Astrocyte (in vitro differentiated cells and primary cell): Measurements from ENCODE around the gene CELSR3. TPM values are rescaled to one million over a fixed set of nuclear protein-coding genes. Genes with fewer than 3 reads are reported as not detected.

ENCODE experiments used
- DNase-seq: peaks from one replicate; pipeline ENCODE4 v3.0.0-alpha.2; 2010; ENCODE audit warnings: low read depth
- FAIRE-seq: peaks from 2 replicates; lab custom pipeline; 2011; peaks lifted over from hg19 to GRCh38; lab: Jason Lieb, UNC
- H2AFZ ChIP-seq: 2 replicates; pipeline ENCODE4 v1.6.0; 2012; ENCODE audit warnings: low read depth, low read length, inconsistent platforms
- H3K27ac ChIP-seq: 2 replicates; pipeline ENCODE4 v1.5.1; 2011; ENCODE audit warnings: low read depth, low read length, inconsistent platforms
- H3K27me3 ChIP-seq: 2 replicates; pipeline ENCODE4 v1.6.0; 2011; ENCODE audit warnings: low read length, inconsistent platforms; ENCODE audit not compliant: insufficient read depth
- H3K36me3 ChIP-seq: 2 replicates; pipeline ENCODE4 v1.5.1; 2011; ENCODE audit warnings: low read length, inconsistent platforms; ENCODE audit not compliant: insufficient read depth
- H3K4me1 ChIP-seq: 2 replicates; pipeline ENCODE4 v1.5.1; 2011; ENCODE audit warnings: low read length, inconsistent platforms; ENCODE audit not compliant: insufficient read depth
- H3K4me2 ChIP-seq: 2 replicates; pipeline ENCODE4 v1.6.0; 2012; ENCODE audit warnings: low read length, inconsistent platforms
- H3K4me3 ChIP-seq: 2 replicates; pipeline ENCODE4 v1.5.1; 2011; ENCODE audit warnings: low read depth, mild to moderate bottlenecking, low read length, inconsistent platforms; ENCODE audit not compliant: insufficient read depth
- H3K79me2 ChIP-seq: 2 replicates; pipeline ENCODE4 v1.6.0; 2012; ENCODE audit warnings: mild to moderate bottlenecking, low read length, inconsistent platforms; ENCODE audit not compliant: insufficient read depth
- H3K9ac ChIP-seq: 2 replicates; pipeline ENCODE4 v1.6.0; 2012; ENCODE audit warnings: mild to moderate bottlenecking, low read length, inconsistent platforms
- H3K9me3 ChIP-seq: 2 replicates; pipeline ENCODE4 v1.5.1; 2012; ENCODE audit warnings: low read depth, mild to moderate bottlenecking, low read length, inconsistent platforms; ENCODE audit not compliant: insufficient read depth
- H4K20me1 ChIP-seq: 2 replicates; pipeline ENCODE4 v1.6.0; 2012; ENCODE audit warnings: low read length, inconsistent platforms; ENCODE audit not compliant: insufficient read depth
- H3K27ac Mint-ChIP-seq: one replicate; pipeline ENCODE4 v1.8.0; 2021; ENCODE audit warnings: mild to moderate bottlenecking, mixed read lengths; ENCODE audit not compliant: unreplicated experiment
- H3K27me3 Mint-ChIP-seq: one replicate; pipeline ENCODE4 v1.8.0; 2021; ENCODE audit warnings: low read depth, mixed read lengths; ENCODE audit not compliant: unreplicated experiment
- H3K36me3 Mint-ChIP-seq: one replicate; pipeline ENCODE4 v1.8.0; 2021; ENCODE audit warnings: low read depth, mixed read lengths; ENCODE audit not compliant: unreplicated experiment
- H3K4me1 Mint-ChIP-seq: one replicate; pipeline ENCODE4 v1.8.0; 2021; ENCODE audit warnings: low read depth, mixed read lengths; ENCODE audit not compliant: unreplicated experiment
- H3K4me3 Mint-ChIP-seq: one replicate; pipeline ENCODE4 v1.8.0; 2021; ENCODE audit warnings: mild to moderate bottlenecking, moderate library complexity, mixed read lengths; ENCODE audit not compliant: unreplicated experiment
- H3K9me3 Mint-ChIP-seq: one replicate; pipeline ENCODE4 v1.8.0; 2021; ENCODE audit warnings: mild to moderate bottlenecking, mixed read lengths; ENCODE audit not compliant: unreplicated experiment
- EZH2 ChIP-seq: IDR thresholded peaks from 2 replicates; pipeline ENCODE4 v1.6.1; 2012; ENCODE audit warnings: mild to moderate bottlenecking, low read length, inconsistent platforms; ENCODE audit not compliant: insufficient read depth
- total RNA-seq: library from RNA; stranded (reverse); gene quantifications from 2 replicates; pipeline ENCODE4 v1.2.1, GENCODE V29; 2021
- TF ChIP-seq, protein P1 (sequence below): IDR thresholded peaks from 2 replicates; pipeline ENCODE4 v1.5.1; 2011; ENCODE audit warnings: low read depth, mild to moderate bottlenecking, inconsistent platforms, low read length, moderate library complexity; ENCODE audit not compliant: insufficient read depth

The CELSR3 gene
- total RNA-seq, 1 donor from 2014 or later, result 8.6 TPM

DNA sequence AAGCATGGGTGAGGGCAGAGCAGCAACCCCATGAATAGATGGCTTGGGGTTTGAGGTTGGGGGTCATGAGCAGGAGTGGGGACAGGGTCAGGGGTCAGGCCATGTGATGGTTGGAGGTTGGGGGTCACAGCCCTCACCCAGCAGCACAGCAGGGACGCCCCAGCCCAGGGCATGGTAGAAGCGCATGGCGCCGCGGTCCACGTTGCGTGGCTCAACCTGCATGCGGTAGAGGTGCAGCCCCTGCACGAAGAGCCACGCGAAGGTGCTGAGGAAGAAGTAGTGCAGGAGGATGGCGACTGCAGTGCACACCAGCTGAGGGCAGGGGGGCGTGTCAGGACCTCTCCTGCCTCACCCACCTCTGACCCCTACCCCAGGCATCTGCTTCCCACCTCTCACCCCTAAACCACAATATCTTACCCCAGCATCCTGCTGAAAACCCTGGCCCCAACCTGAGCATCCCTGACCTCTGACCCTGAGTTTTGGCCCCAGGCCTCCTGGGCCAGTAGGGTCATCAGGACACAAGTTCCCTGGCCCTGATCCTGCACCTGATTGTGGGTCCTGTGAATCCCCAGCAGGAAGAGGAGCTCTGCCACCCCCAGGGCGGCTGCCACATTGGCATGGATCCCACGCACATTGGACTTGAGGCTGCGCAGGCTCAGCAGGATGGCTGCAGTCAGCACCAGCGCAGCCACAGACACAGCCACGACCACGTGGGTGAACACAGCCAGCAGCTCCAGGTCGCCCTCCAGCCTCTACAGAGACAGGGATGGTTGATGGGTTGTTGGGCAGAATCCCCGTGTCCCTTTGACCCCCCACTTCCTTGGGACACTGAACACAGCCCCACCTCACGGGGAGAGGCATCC lies 17.6 kb downstream of the CELSR3 start:
- Histone ChIP-seq H3K36me3 (no peaks in the 10 kb centered on the region), H3K9ac (no peak overlapping the region), H3K27ac (no peak overlapping the region), H3K9me3 (no peaks in the 10 kb centered on the region), H3K79me2 (no peaks in the 10 kb centered on the region), H4K20me1 (no peaks in the 10 kb centered on the region), H3K4me3 (no peak overlapping the region), H2AFZ (no peak overlapping the region), H3K4me2 (no peak overlapping the region), H3K27me3 (no peaks in the 10 kb centered on the region), H3K4me1 (no peaks in the 10 kb centered on the region)
- Mint-ChIP-seq H3K27me3 (peaks cover 11% of the 10 kb centered on the region), H3K4me3 (no peak overlapping the region), H3K27ac (no peak overlapping the region), H3K9me3 (no peaks in the 10 kb centered on the region), H3K36me3 (peaks cover 12% of the 10 kb centered on the region), H3K4me1 (no peaks in the 10 kb centered on the region)
- FAIRE-seq (no peak), DNase-seq (no peak)
- TF ChIP-seq, protein P1, sequence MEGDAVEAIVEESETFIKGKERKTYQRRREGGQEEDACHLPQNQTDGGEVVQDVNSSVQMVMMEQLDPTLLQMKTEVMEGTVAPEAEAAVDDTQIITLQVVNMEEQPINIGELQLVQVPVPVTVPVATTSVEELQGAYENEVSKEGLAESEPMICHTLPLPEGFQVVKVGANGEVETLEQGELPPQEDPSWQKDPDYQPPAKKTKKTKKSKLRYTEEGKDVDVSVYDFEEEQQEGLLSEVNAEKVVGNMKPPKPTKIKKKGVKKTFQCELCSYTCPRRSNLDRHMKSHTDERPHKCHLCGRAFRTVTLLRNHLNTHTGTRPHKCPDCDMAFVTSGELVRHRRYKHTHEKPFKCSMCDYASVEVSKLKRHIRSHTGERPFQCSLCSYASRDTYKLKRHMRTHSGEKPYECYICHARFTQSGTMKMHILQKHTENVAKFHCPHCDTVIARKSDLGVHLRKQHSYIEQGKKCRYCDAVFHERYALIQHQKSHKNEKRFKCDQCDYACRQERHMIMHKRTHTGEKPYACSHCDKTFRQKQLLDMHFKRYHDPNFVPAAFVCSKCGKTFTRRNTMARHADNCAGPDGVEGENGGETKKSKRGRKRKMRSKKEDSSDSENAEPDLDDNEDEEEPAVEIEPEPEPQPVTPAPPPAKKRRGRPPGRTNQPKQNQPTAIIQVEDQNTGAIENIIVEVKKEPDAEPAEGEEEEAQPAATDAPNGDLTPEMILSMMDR, result no peak
- no peak for TF ChIP-seq EZH2

DNA sequence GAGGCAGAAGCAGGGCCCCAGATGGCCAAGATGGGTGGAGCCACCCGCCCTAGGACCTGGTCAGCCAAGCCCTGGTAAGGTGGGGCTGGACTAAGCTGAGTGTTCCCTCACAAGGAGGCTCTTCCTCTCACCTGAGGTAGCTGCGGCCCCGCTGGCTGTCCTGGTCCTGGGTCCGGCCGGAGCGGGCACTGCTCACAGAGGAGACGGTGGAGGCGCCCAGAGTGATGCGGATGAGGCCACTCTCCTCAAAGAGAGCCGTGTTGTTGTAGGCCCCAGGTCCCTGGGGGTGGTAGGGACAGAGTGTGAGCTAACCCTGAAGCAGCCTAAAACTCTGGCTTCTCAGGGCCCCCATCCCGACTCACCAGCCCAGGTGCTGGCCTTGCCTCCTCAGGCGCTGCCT lies 20.1 kb downstream of the CELSR3 start:
- H3K9ac ChIP-seq, result no peak overlapping the region

More for the DNA sequence above, 20.1 kb downstream of the CELSR3 start:
- Mint-ChIP-seq H3K36me3 (peaks cover 22% of the 10 kb centered on the region), H3K4me1 (no peaks in the 10 kb centered on the region), H3K27ac (no peak overlapping the region), H3K27me3 (peaks cover 13% of the 10 kb centered on the region), H3K4me3 (no peak overlapping the region), H3K9me3 (no peaks in the 10 kb centered on the region)
- Histone ChIP-seq H3K27me3 (no peaks in the 10 kb centered on the region), H4K20me1 (no peaks in the 10 kb centered on the region), H2AFZ (no peak overlapping the region), H3K79me2 (no peaks in the 10 kb centered on the region), H3K4me1 (no peaks in the 10 kb centered on the region), H3K4me2 (no peak overlapping the region), H3K4me3 (no peak overlapping the region), H3K27ac (no peak overlapping the region), H3K9me3 (no peaks in the 10 kb centered on the region), H3K36me3 (no peaks in the 10 kb centered on the region)
- DNase-seq (no peak), FAIRE-seq (no peak)
- no peak for TF ChIP-seq EZH2
- TF ChIP-seq, protein P1, result no peak
